ENCODE results near the gene OTX1. TPM values are rescaled to one million over a fixed set of nuclear protein-coding genes. Genes with fewer than 3 reads are reported as not detected.

The OTX1 gene
- total RNA-seq, 1 donor from 2014 or later, result not detected

DNA sequence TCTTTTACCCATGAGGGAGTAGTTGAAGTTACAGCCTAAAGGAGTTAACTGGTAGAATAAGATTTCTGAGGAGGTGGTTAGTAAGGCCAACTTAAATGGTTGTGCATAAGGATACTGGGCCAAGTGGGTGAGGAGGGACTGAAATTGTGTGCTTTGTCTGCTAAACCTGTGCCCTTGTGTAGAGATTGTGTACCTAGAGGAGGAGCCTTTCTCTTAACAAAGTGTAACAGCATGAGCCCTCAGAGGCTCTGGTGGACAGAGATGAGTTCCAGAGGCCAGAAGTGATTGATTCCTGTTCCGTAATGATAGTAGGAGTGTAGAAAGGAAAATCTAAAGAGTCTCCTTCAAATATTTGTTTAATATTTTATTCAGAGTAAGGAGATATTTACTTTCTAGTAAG lies 42.9 kb downstream of the OTX1 start:
- intact Hi-C loops (cut with micrococcal nuclease), result no loop called here
- no peak overlapping the region for H3K27ac ChIP-seq (replicated peaks)
- no peaks in the 10 kb centered on the region for H3K36me3 ChIP-seq
- H3K4me3 ChIP-seq, result no peak overlapping the region
- H3K4me1 ChIP-seq, result no peaks in the 10 kb centered on the region
- H3K27me3 ChIP-seq (ENCODE audit: low read depth), result peaks cover 9% of the 10 kb centered on the region
- TF ChIP-seq CTCF (IDR thresholded peaks at IDR 0.05; ENCODE audit: borderline replicate concordance), result no peak
- no peak for DNase-seq
- peaks cover 4% of the 10 kb centered on the region for H3K9me3 ChIP-seq (replicated peaks)

DNA sequence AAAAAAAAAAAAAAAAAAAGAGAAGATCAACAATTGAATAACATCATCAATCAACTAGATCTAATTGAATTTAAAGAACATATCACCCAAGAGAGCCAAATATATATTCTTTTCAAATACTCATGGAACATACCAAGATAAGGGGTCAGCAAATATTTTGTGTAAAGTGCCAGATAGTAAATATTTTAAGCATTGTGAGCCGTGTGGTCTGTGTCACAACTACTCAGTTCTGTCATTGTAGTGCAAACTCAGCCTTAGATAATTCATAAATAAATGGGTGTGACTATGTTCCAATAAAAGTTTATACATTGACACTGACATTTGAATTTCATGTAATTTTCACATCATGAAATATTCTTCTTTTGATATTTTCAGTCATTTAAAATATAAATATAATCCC lies 45.9 kb downstream of the OTX1 start:
- Histone ChIP-seq H3K27me3 (ENCODE audit: low read depth) (peaks cover 9% of the 10 kb centered on the region), H3K4me1 (no peaks in the 10 kb centered on the region), H3K4me3 (no peak overlapping the region), H3K27ac (replicated peaks) (no peak overlapping the region), H3K9me3 (replicated peaks) (peaks cover 21% of the 10 kb centered on the region), H3K36me3 (no peaks in the 10 kb centered on the region)
- no peak for TF ChIP-seq CTCF (IDR thresholded peaks at IDR 0.05; ENCODE audit: borderline replicate concordance)
- intact Hi-C loops (cut with micrococcal nuclease), result no loop called here
- no peak for DNase-seq

- H3K36me3 ChIP-seq, result no peaks in the 10 kb centered on the region
- no peak overlapping the region for H3K4me3 ChIP-seq
- H3K9me3 ChIP-seq (replicated peaks), result peaks cover 46% of the 10 kb centered on the region
- H3K4me1 ChIP-seq, result no peaks in the 10 kb centered on the region
- DNase-seq, result no peak
- no peak for TF ChIP-seq CTCF (IDR thresholded peaks at IDR 0.05; ENCODE audit: borderline replicate concordance)
- intact Hi-C loops (cut with micrococcal nuclease), result no loop called here
- peaks cover 7% of the 10 kb centered on the region for H3K27me3 ChIP-seq (ENCODE audit: low read depth)
- no peak overlapping the region for H3K27ac ChIP-seq (replicated peaks)
Observed at GRCh38 chr2:63099032-63099431, 48.4 kb downstream of the OTX1 start.

GRCh38 chr2:63101954-63102353 lies 51.3 kb downstream of the OTX1 start:
- Histone ChIP-seq H3K36me3 (no peaks in the 10 kb centered on the region), H3K27me3 (ENCODE audit: low read depth) (no peaks in the 10 kb centered on the region), H3K27ac (replicated peaks) (no peak overlapping the region), H3K9me3 (replicated peaks) (peaks cover 65% of the 10 kb centered on the region), H3K4me1 (no peaks in the 10 kb centered on the region), H3K4me3 (no peak overlapping the region)
- TF ChIP-seq CTCF (IDR thresholded peaks at IDR 0.05; ENCODE audit: borderline replicate concordance), result no peak
- intact Hi-C loops (cut with micrococcal nuclease), result no loop called here
- DNase-seq, result no peak

DNA sequence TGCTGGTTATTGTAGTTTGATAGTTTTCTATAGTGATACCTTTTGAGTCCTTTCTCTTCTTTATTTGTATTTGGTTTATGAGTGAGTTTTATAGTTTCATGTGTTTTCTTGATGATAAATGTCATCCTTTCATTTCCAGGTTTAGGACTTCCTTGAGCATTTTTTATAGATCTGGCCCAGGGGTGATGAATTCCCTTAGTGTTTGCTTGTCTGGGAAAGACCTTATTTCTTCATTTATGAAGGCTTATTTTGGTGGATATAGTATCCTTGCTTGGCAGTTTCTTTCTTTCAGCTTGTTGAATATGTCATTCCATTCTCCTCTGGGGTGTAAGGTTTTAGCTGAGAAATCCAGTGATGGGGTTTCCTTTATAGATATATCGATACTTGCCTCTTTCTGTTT lies 53.9 kb downstream of the OTX1 start:
- Histone ChIP-seq H3K27me3 (ENCODE audit: low read depth) (no peaks in the 10 kb centered on the region), H3K27ac (replicated peaks) (no peak overlapping the region), H3K9me3 (replicated peaks) (peaks cover 61% of the 10 kb centered on the region), H3K36me3 (no peaks in the 10 kb centered on the region), H3K4me1 (no peaks in the 10 kb centered on the region), H3K4me3 (no peak overlapping the region)
- no peak for TF ChIP-seq CTCF (IDR thresholded peaks at IDR 0.05; ENCODE audit: borderline replicate concordance)
- DNase-seq, result no peak
- intact Hi-C loops (cut with micrococcal nuclease), result no loop called here
